GM12878 (cell line): ENCODE measurements around the gene USP37. TPM values are rescaled to one million over a fixed set of nuclear protein-coding genes. Genes with fewer than 3 reads are reported as not detected.
A peak's percentile ranks its signal among the peaks of the same experiment; 100 is the strongest.

Source experiments
- ATAC-seq: fragments of 200-7000 bp; cut with Tn5 transposase; 3 replicates; pipeline ENCODE4 v1.9.1; 2020; ENCODE audit warnings: mild to moderate bottlenecking, moderate library complexity
- BruUV-seq: library from RNA; stranded (reverse); fragments of 400-500 nt; replicated peaks from 2 replicates; lab custom pipeline; 2021; lab: Mats Ljungman, UMichigan
- CTCF ChIA-PET: fragments of 300-600 bp; sonication (Branson Sonifier 250); formaldehyde crosslinking; extraction: SDS; loops from one replicate; lab custom pipeline; 2021; ENCODE audit warnings: inconsistent platforms; lab: Yijun Ruan, JAX
- POLR2A ChIA-PET: fragments of 350-600 bp; formaldehyde crosslinking; extraction: SDS; loops from one replicate; lab custom pipeline; 2021; ENCODE audit warnings: inconsistent platforms; lab: Charles Lee
- RAD21 ChIA-PET: fragments of 300-600 bp; sonication (Branson Sonifier 250); formaldehyde crosslinking; loops from one replicate; lab custom pipeline; 2023; ENCODE audit warnings: antibody characterized with exemption; ENCODE audit not compliant: unreplicated experiment; lab: Charles Lee
- SMC1A ChIA-PET: fragments of 300-600 bp; sonication (Branson Sonifier 250); formaldehyde crosslinking; loops from one replicate; lab custom pipeline; 2023; ENCODE audit not compliant: unreplicated experiment, uncharacterized antibody; lab: Charles Lee
- DNase-seq: peaks from one replicate; pipeline ENCODE4 v3.0.0-alpha.2; 2011; ENCODE audit warnings: low read depth, low spot score
- FAIRE-seq: peaks from 3 replicates; lab custom pipeline; 2011; peaks lifted over from hg19 to GRCh38; lab: Jason Lieb, UNC
- H2AFZ ChIP-seq: 2 replicates; pipeline ENCODE4 v1.6.0; 2011; ENCODE audit warnings: low read depth, low read length, control low read depth; ENCODE audit not compliant: control insufficient read depth
- H3K27ac ChIP-seq: 2 replicates; pipeline ENCODE4 v1.5.1; 2011; ENCODE audit warnings: control low read depth; ENCODE audit not compliant: control insufficient read depth, insufficient read depth
- H3K27me3 ChIP-seq, 2 experiments: replicated peaks in 1 of 2; 2 replicates each; pipeline versions ENCODE4 v1.6.0 to v1.6.1; 2011; ENCODE audit warnings: low read length in 1 of 2; ENCODE audit not compliant: control insufficient read depth in 2 of 2, insufficient read depth in 2 of 2
- H3K36me3 ChIP-seq, 2 experiments: 2 replicates each; pipeline ENCODE4 v1.5.1; 2011; ENCODE audit warnings: low read length in 1 of 2; ENCODE audit not compliant: control insufficient read depth in 2 of 2, insufficient read depth in 2 of 2
- H3K4me1 ChIP-seq: 2 replicates; pipeline ENCODE4 v1.6.1; 2011; ENCODE audit warnings: mild to moderate bottlenecking, low read length, moderate library complexity, mixed read lengths; ENCODE audit not compliant: control insufficient read depth, insufficient read depth
- H3K4me2 ChIP-seq: 2 replicates; pipeline ENCODE4 v1.6.0; 2011; ENCODE audit warnings: control low read depth; ENCODE audit not compliant: control insufficient read depth, insufficient read depth
- H3K4me3 ChIP-seq: fragments of 200-600 bp; sonication (generic); 2 replicates; pipeline ENCODE4 v1.5.1; 2016
- H3K79me2 ChIP-seq: 2 replicates; pipeline ENCODE4 v1.6.0; 2011; ENCODE audit warnings: low read length; ENCODE audit not compliant: control insufficient read depth, insufficient read depth
- H3K9ac ChIP-seq: 2 replicates; pipeline ENCODE4 v1.8.0; 2011; ENCODE audit warnings: low read length, control low read depth, mixed read lengths; ENCODE audit not compliant: control insufficient read depth, insufficient read depth
- H3K9me3 ChIP-seq: replicated peaks from 3 replicates; pipeline ENCODE4 v1.5.1; 2011; ENCODE audit warnings: mild to moderate bottlenecking, low read length; ENCODE audit not compliant: control insufficient read depth, insufficient read depth
- H4K20me1 ChIP-seq: 2 replicates; pipeline ENCODE4 v1.6.0; 2011; ENCODE audit not compliant: control insufficient read depth, insufficient read depth
- CHD1 ChIP-seq: IDR thresholded peaks from 2 replicates; pipeline ENCODE4 v1.6.1; 2012; ENCODE audit warnings: low read depth, low read length, improper control_type of control experiment
- JUNB ChIP-seq: IDR thresholded peaks from 2 replicates; pipeline ENCODE4 v1.6.1; 2016; ENCODE audit warnings: antibody characterized with exemption, mild to moderate bottlenecking
- KDM1A ChIP-seq: fragments of 200-600 bp; sonication (generic); IDR thresholded peaks from 2 replicates; pipeline ENCODE4 v1.6.1; 2016; ENCODE audit warnings: borderline replicate concordance
- PAX8 ChIP-seq: fragments of 450-650 bp; IDR thresholded peaks from 2 replicates; pipeline ENCODE4 v1.6.1; 2017; ENCODE audit warnings: mild to moderate bottlenecking, moderate library complexity
- ZSCAN29 ChIP-seq: fragments of 450-650 bp; IDR thresholded peaks from 2 replicates; pipeline ENCODE4 v1.6.1; 2017; ENCODE audit warnings: mild to moderate bottlenecking, moderate library complexity
- WGBS: methylation state at CpG from one replicate; pipeline ENCODE4 v1.1.6; 2016; ENCODE audit warnings: low lambda C conversion rate; ENCODE audit not compliant: insufficient replicate concordance, insufficient coverage; ENCODE audit errors: missing lambda C conversion rate; 5-methylcytosine and 5-hydroxymethylcytosine counted together
- in situ Hi-C: fragments of 300-500 bp; cut with MboI; formaldehyde crosslinking; loops from 9 replicates; pipeline ENCODE4 v1.14.3; 2018; ENCODE audit warnings: mixed read lengths
- intact Hi-C: fragments of 100-400 bp; cut with micrococcal nuclease; formaldehyde crosslinking; loops from one replicate; pipeline ENCODE4 v1.14.2; 2022; ENCODE audit not compliant: unreplicated experiment
- polyA plus RNA-seq, 11 experiments: library from polyadenylated mRNA; depleted of rRNA in 4 of 11; unstranded in 6 of 11; stranded (reverse) in 5 of 11; fragments of >200 nt; fragmentation: Nextera tagmentation in 4 of 11; fragmentation: Illumina TruSeq in 1 of 11; extraction: Ambion mirVana in 4 of 11; extraction: Trizol in 1 of 11; gene quantifications; 1 replicate in 1 of 11; 2 replicates in 10 of 11; pipeline versions ENCODE4 v1.2.1 to v1.2.3, GENCODE V29; 2011 to 2016; ENCODE audit warnings: inconsistent platforms in 2 of 11, missing spikeins in 2 of 11, low read depth in 1 of 11
- total RNA-seq, 4 experiments: library from RNA; depleted of rRNA in 3 of 4; stranded (reverse); fragments of >200 nt in 3 of 4; fragmentation: Illumina TruSeq in 1 of 4; extraction: Trizol in 1 of 4; gene quantifications; 2 replicates each; pipeline versions ENCODE4 v1.2.1 to v1.2.3, GENCODE V29; 2013 to 2021
- TF ChIP-seq, protein P1 (sequence below): IDR thresholded peaks from 2 replicates; pipeline ENCODE4 v1.6.1; 2011; ENCODE audit warnings: borderline replicate concordance, low read depth, mild to moderate bottlenecking, moderate library complexity, mixed read lengths, low read length; ENCODE audit not compliant: insufficient read depth; ENCODE audit errors: extremely low read length
- TF ChIP-seq, protein P2 (sequence below): fragments of 150-350 bp; IDR thresholded peaks from 2 replicates; pipeline ENCODE4 v1.6.1; 2016; ENCODE audit warnings: low read depth, low read length
- TF ChIP-seq, protein P3 (sequence below): fragments of 450-650 bp; IDR thresholded peaks from 2 replicates; pipeline ENCODE4 v1.6.1; 2014; ENCODE audit warnings: mild to moderate bottlenecking

The USP37 gene
- total and polyA plus RNA-seq, 10 of the 15 experiments (the other 5 are each of a cell fraction or from before 2014, with no cell fraction given) = 2.8 to 16.0 (median 10.4) TPM

DNA sequence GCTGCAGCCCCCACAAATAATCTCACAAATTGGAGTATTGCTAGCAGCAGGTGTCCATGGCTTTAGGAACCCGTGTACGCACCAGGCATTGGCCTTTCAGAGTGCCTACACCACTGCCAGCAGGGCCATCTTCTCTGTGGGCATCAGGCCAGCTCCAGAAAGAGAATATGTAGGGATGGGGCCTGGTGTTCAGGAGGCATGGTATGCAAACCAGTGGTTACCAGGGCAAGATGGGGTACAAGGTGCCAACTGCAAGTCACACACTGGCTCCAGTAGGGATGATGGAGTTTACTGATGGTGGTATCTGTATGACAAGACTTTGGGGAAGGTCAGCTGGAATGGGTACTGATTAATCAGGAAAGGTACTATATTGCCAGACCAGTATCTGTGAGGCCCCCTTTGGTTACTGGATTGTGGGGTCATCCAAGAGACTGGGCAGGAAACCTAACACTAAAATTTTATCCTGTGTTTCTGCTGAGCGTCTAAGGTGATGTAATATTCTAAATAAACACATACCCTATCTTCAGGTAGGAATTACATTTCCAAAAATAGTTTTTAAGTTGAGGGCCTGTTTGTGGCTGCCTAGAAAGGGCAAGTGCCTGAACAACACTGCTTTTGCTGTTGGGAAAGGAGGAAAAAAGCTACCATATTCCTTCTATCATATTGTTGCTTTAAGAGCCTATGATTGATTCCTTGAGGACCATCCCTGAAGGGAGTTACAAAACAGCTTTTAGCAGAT, 9.5 kb upstream of the USP37 start:
- no peak for DNase-seq
- Histone ChIP-seq H3K9ac (no peak overlapping the region), H3K4me2 (no peak overlapping the region; the same call in 1 of the 2 replicates), H3K79me2 (peaks cover 63% of the 10 kb centered on the region), H3K4me3 (no peak overlapping the region), H3K36me3 (peaks cover 0 to 34% of the 10 kb centered on the region in 2 experiments; a peak in 2 of 4 replicates), H3K27me3 (no peaks in the 10 kb centered on the region), H3K27ac (no peak overlapping the region; the same call in 1 of the 2 replicates), H3K9me3 (no peaks in the 10 kb centered on the region), H3K4me1 (peaks cover 4% of the 10 kb centered on the region; the same call in 1 of the 2 replicates), H2AFZ (no peak overlapping the region), H4K20me1 (0 out of 2 replicates have a peak, but pooled peaks cover 3% of the 10 kb centered on the region)
- in situ Hi-C loops = no loop called here
- intact Hi-C loops = no loop called here
- TF ChIP-seq JUNB (no peak), PAX8 (no peak), CHD1 (no peak), ZSCAN29 (no peak), KDM1A (no peak)
- TF ChIP-seq, protein P1, sequence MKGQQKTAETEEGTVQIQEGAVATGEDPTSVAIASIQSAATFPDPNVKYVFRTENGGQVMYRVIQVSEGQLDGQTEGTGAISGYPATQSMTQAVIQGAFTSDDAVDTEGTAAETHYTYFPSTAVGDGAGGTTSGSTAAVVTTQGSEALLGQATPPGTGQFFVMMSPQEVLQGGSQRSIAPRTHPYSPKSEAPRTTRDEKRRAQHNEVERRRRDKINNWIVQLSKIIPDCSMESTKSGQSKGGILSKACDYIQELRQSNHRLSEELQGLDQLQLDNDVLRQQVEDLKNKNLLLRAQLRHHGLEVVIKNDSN = no peak
- TF ChIP-seq, protein P2, sequence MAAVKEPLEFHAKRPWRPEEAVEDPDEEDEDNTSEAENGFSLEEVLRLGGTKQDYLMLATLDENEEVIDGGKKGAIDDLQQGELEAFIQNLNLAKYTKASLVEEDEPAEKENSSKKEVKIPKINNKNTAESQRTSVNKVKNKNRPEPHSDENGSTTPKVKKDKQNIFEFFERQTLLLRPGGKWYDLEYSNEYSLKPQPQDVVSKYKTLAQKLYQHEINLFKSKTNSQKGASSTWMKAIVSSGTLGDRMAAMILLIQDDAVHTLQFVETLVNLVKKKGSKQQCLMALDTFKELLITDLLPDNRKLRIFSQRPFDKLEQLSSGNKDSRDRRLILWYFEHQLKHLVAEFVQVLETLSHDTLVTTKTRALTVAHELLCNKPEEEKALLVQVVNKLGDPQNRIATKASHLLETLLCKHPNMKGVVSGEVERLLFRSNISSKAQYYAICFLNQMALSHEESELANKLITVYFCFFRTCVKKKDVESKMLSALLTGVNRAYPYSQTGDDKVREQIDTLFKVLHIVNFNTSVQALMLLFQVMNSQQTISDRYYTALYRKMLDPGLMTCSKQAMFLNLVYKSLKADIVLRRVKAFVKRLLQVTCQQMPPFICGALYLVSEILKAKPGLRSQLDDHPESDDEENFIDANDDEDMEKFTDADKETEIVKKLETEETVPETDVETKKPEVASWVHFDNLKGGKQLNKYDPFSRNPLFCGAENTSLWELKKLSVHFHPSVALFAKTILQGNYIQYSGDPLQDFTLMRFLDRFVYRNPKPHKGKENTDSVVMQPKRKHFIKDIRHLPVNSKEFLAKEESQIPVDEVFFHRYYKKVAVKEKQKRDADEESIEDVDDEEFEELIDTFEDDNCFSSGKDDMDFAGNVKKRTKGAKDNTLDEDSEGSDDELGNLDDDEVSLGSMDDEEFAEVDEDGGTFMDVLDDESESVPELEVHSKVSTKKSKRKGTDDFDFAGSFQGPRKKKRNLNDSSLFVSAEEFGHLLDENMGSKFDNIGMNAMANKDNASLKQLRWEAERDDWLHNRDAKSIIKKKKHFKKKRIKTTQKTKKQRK = no peak
- TF ChIP-seq, protein P3, sequence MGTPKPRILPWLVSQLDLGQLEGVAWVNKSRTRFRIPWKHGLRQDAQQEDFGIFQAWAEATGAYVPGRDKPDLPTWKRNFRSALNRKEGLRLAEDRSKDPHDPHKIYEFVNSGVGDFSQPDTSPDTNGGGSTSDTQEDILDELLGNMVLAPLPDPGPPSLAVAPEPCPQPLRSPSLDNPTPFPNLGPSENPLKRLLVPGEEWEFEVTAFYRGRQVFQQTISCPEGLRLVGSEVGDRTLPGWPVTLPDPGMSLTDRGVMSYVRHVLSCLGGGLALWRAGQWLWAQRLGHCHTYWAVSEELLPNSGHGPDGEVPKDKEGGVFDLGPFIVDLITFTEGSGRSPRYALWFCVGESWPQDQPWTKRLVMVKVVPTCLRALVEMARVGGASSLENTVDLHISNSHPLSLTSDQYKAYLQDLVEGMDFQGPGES = no peak
- FAIRE-seq = no peak
- ATAC-seq = peak; percentile 17
- WGBS = 83% methylated on average over 3 of the region's 3 CpGs
- POLR2A ChIA-PET = interaction anchor here (0.7 to 1.6 kb wide), 3 partner anchors 8 to 104 kb away, joined by 3 to 6 read pairs (median 3); no protein-coding TSS in a partner anchor
- RAD21 ChIA-PET = interaction anchor here (0.6 to 0.7 kb wide), 2 partner anchors 9 to 309 kb away, joined by 3 to 4 read pairs; no protein-coding TSS in a partner anchor
- no TSS peak for BruUV-seq
- CTCF ChIA-PET = interaction anchor here (0.8 to 1.3 kb wide), 3 partner anchors 12 to 81 kb away, joined by 3 to 4 read pairs (median 3); partner anchors contain the start of genes BCS1L and ZNF142
- SMC1A ChIA-PET = interaction anchor here (1.0 to 2.1 kb wide), 5 partner anchors 9 to 61 kb away, joined by 3 to 6 read pairs (median 3); no protein-coding TSS in a partner anchor
